Endothelial cell of umbilical vein (primary cell): ENCODE results near the gene CHMP4B.

Experiments used
- CTCF ChIP-seq, 2 donors: IDR thresholded peaks; 1 replicate in 1 of 2; 2 replicates in 1 of 2; pipeline ENCODE4 v1.5.1; 2011; ENCODE audit warnings: low read length in 2 of 2, mild to moderate bottlenecking in 2 of 2, moderate library complexity in 2 of 2, control low read depth in 1 of 2, inconsistent platforms in 1 of 2, low read depth in 1 of 2; ENCODE audit not compliant: insufficient read depth in 1 of 2; ENCODE audit errors: extremely low read depth in 1 of 2
- EZH2 ChIP-seq: IDR thresholded peaks from 2 replicates; pipeline ENCODE4 v1.6.1; 2012; ENCODE audit warnings: borderline replicate concordance, low read depth, mild to moderate bottlenecking, moderate library complexity, low read length, inconsistent platforms; ENCODE audit not compliant: severe bottlenecking
- FOS ChIP-seq: IDR thresholded peaks from 2 replicates; pipeline ENCODE4 v1.6.1; 2011; ENCODE audit warnings: mild to moderate bottlenecking, low read length, moderate library complexity, borderline replicate concordance; ENCODE audit not compliant: insufficient read depth
- GATA2 ChIP-seq: IDR thresholded peaks from 2 replicates; pipeline ENCODE4 v1.7.0; 2011; ENCODE audit warnings: low read depth, mild to moderate bottlenecking, moderate library complexity, mixed read lengths, low read length; ENCODE audit not compliant: insufficient read length, insufficient read depth
- JUN ChIP-seq: IDR thresholded peaks from 2 replicates; pipeline ENCODE4 v1.6.1; 2011; ENCODE audit warnings: borderline replicate concordance, low read depth; ENCODE audit not compliant: insufficient read length, insufficient read depth
- MYC ChIP-seq: IDR thresholded peaks from one replicate; pipeline ENCODE4 v1.6.1; 2011; ENCODE audit warnings: mild to moderate bottlenecking, low read depth, low read length
- POLR2A ChIP-seq: IDR thresholded peaks from 2 replicates; pipeline ENCODE4 v1.6.1; 2012; ENCODE audit warnings: low read depth, mild to moderate bottlenecking, control low read depth, low read length
- POLR2AphosphoS5 ChIP-seq: IDR thresholded peaks from 2 replicates; pipeline ENCODE4 v1.6.1; 2012; ENCODE audit warnings: low read depth, mild to moderate bottlenecking, control low read depth, low read length, moderate library complexity; ENCODE audit not compliant: insufficient read depth
- TF ChIP-seq, protein P1 (sequence below): IDR thresholded peaks from 2 replicates; pipeline ENCODE4 v1.6.1; 2011; ENCODE audit not compliant: insufficient read depth, insufficient read length

GRCh38 chr20:33889312-33889711 lies 78.2 kb downstream of the CHMP4B start:
- TF ChIP-seq CTCF (IDR thresholded peaks at IDR 0.05; ENCODE audit: extremely low read depth in 1 of 2, insufficient read depth in 1 of 2, low read depth in 1 of 2, low read length in 2 of 2) (no peak), POLR2A (no peak), FOS (no peak), POLR2AphosphoS5 (no peak), EZH2 (no peak), MYC (no peak), GATA2 (no peak), JUN (no peak)
- TF ChIP-seq, protein P1, sequence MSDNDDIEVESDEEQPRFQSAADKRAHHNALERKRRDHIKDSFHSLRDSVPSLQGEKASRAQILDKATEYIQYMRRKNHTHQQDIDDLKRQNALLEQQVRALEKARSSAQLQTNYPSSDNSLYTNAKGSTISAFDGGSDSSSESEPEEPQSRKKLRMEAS: no peak
